ENCODE results near the gene TACR2.

- TF ChIP-seq, protein P1, sequence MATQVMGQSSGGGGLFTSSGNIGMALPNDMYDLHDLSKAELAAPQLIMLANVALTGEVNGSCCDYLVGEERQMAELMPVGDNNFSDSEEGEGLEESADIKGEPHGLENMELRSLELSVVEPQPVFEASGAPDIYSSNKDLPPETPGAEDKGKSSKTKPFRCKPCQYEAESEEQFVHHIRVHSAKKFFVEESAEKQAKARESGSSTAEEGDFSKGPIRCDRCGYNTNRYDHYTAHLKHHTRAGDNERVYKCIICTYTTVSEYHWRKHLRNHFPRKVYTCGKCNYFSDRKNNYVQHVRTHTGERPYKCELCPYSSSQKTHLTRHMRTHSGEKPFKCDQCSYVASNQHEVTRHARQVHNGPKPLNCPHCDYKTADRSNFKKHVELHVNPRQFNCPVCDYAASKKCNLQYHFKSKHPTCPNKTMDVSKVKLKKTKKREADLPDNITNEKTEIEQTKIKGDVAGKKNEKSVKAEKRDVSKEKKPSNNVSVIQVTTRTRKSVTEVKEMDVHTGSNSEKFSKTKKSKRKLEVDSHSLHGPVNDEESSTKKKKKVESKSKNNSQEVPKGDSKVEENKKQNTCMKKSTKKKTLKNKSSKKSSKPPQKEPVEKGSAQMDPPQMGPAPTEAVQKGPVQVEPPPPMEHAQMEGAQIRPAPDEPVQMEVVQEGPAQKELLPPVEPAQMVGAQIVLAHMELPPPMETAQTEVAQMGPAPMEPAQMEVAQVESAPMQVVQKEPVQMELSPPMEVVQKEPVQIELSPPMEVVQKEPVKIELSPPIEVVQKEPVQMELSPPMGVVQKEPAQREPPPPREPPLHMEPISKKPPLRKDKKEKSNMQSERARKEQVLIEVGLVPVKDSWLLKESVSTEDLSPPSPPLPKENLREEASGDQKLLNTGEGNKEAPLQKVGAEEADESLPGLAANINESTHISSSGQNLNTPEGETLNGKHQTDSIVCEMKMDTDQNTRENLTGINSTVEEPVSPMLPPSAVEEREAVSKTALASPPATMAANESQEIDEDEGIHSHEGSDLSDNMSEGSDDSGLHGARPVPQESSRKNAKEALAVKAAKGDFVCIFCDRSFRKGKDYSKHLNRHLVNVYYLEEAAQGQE (IDR thresholded peaks at IDR 0.05; ENCODE audit: insufficient read depth in 1 of 2, low read depth in 2 of 2, low read length in 2 of 2) = no peak
- TF ChIP-seq TAF1 (IDR thresholded peaks at IDR 0.05; ENCODE audit: borderline replicate concordance, insufficient read depth, low read length) = no peak
These were observed 44.0 kb upstream of the TACR2 start for GRCh38 chr10:69460576-69461242.

All from PFSK-1 (cell line).